DMS79 treated with DMSO at 0.1 percent for 48 hours (cell line): ENCODE data around the gene PRKCZ.
A peak's percentile ranks its signal among the peaks of the same experiment; 100 is the strongest.

ENCODE experiments used
- DNase-seq: peaks from one replicate; lab custom pipeline; 2025; lab: John Stamatoyannopoulos, UW

Gene PRKCZ

GRCh38 chr1:2024887-2025286 lies 25.3 kb upstream of the PRKCZ start:
- DNase-seq: no peak

- DNase-seq: no peak
Observed at GRCh38 chr1:2025491-2025981, 24.7 kb upstream of the PRKCZ start.

- DNase-seq: no peak
Observed at GRCh38 chr1:2027961-2028583, 22.1 kb upstream of the PRKCZ start.

- no peak for DNase-seq
Observed at GRCh38 chr1:2028870-2029560, 21.2 kb upstream of the PRKCZ start.

GRCh38 chr1:2029561-2029960 lies 20.6 kb upstream of the PRKCZ start:
- no peak for DNase-seq

- DNase-seq: no peak
Observed at GRCh38 chr1:2030076-2030871, 19.9 kb upstream of the PRKCZ start.

- no peak for DNase-seq
Observed at GRCh38 chr1:2031546-2032540, 18.4 kb upstream of the PRKCZ start.

GRCh38 chr1:2032737-2033136 lies 17.5 kb upstream of the PRKCZ start:
- DNase-seq: no peak

- DNase-seq: no peak
Observed at GRCh38 chr1:2033165-2033564, 17.0 kb upstream of the PRKCZ start.

- no peak for DNase-seq
Observed at GRCh38 chr1:2036287-2036686, 13.9 kb upstream of the PRKCZ start.

- no peak for DNase-seq
Observed at GRCh38 chr1:2037314-2037979, 12.8 kb upstream of the PRKCZ start.

GRCh38 chr1:2038229-2038628 lies 12.0 kb upstream of the PRKCZ start:
- DNase-seq: no peak

- DNase-seq: no peak
Observed at GRCh38 chr1:2039251-2039650, 11.0 kb upstream of the PRKCZ start.

GRCh38 chr1:2041305-2041704 lies 8.9 kb upstream of the PRKCZ start:
- no peak for DNase-seq

GRCh38 chr1:2041887-2042286 lies 8.3 kb upstream of the PRKCZ start:
- DNase-seq: no peak

- no peak for DNase-seq
Observed at GRCh38 chr1:2042830-2043773, 7.1 kb upstream of the PRKCZ start.

- no peak for DNase-seq
Observed at GRCh38 chr1:2043886-2044285, 6.3 kb upstream of the PRKCZ start.

- DNase-seq: peak; percentile 27
Observed at GRCh38 chr1:2044510-2045319, 5.5 kb upstream of the PRKCZ start.
